Measurements from ENCODE around the gene ALS2.

GRCh38 chr2:201806442-201807170 is 25.9 kb upstream of the ALS2 start, which contains the start of gene CDK15:
- TF ChIP-seq CTCF (IDR thresholded peaks at IDR 0.05) (no peak), POLR2A (IDR thresholded peaks at IDR 0.05) (no peak)

Data from prostate gland (tissue), 2 donors.